DMS153 (cell line): ENCODE results near the gene CACNA2D1.

ENCODE experiments used
- DNase-seq: peaks from one replicate; lab custom pipeline; 2025; lab: John Stamatoyannopoulos, UW

Gene CACNA2D1

GRCh38 chr7:82443547-82444219, at the start of gene CACNA2D1:
TSS of gene CACNA2D1 (minus strand) at chr7:82443777.
- peak; percentile 49 for DNase-seq

GRCh38 chr7:82481499-82482097, 38.0 kb upstream of the CACNA2D1 start:
- DNase-seq: peak; percentile 2

- DNase-seq: no peak
Measured at GRCh38 chr7:82477733-82478515, 34.3 kb upstream of the CACNA2D1 start.

GRCh38 chr7:82472966-82473365, 29.4 kb upstream of the CACNA2D1 start:
- no peak for DNase-seq

- DNase-seq: no peak
Measured at GRCh38 chr7:82471351-82472020, 27.9 kb upstream of the CACNA2D1 start.

- no peak for DNase-seq
Measured at GRCh38 chr7:82469207-82469606, 25.6 kb upstream of the CACNA2D1 start.

- no peak for DNase-seq
Measured at GRCh38 chr7:82468435-82468834, 24.9 kb upstream of the CACNA2D1 start.

- no peak for DNase-seq
Measured at GRCh38 chr7:82467020-82467419, 23.4 kb upstream of the CACNA2D1 start.

- DNase-seq: no peak
Measured at GRCh38 chr7:82464372-82464771, 20.8 kb upstream of the CACNA2D1 start.

- no peak for DNase-seq
Measured at GRCh38 chr7:82455295-82455694, 11.7 kb upstream of the CACNA2D1 start.

GRCh38 chr7:82450759-82451158, 7.2 kb upstream of the CACNA2D1 start:
- no peak for DNase-seq

- no peak for DNase-seq
Measured at GRCh38 chr7:82449910-82450309, 6.3 kb upstream of the CACNA2D1 start.

- no peak for DNase-seq
Measured at GRCh38 chr7:82446897-82447296, 3.3 kb upstream of the CACNA2D1 start.

GRCh38 chr7:82445271-82445670, 1.7 kb upstream of the CACNA2D1 start:
- DNase-seq: no peak

- peak; percentile 79 for DNase-seq
Measured at GRCh38 chr7:82444220-82444909, 788 bp upstream of the CACNA2D1 start.

- DNase-seq: no peak
Measured at GRCh38 chr7:82443036-82443546, 486 bp downstream of the CACNA2D1 start.

- DNase-seq: no peak
Measured at GRCh38 chr7:82442492-82443035, 1.0 kb downstream of the CACNA2D1 start.

- no peak for DNase-seq
Measured at GRCh38 chr7:82441669-82442478, 1.7 kb downstream of the CACNA2D1 start.

GRCh38 chr7:82438521-82438920, 5.1 kb downstream of the CACNA2D1 start:
- DNase-seq: no peak

- no peak for DNase-seq
Measured at GRCh38 chr7:82435769-82436168, 7.8 kb downstream of the CACNA2D1 start.
